DOHH2 (cell line): ENCODE data around the gene TTLL3.
A peak's percentile ranks its signal among the peaks of the same experiment; 100 is the strongest.

ENCODE experiments used
- H3F3A ChIP-seq: fragments of 200-600 bp; sonication (generic), shearing (Covaris generic); 2 replicates; pipeline ENCODE4 v1.6.0; 2016; ENCODE audit warnings: antibody characterized with exemption, mild to moderate bottlenecking; ENCODE audit not compliant: control insufficient read depth, insufficient read depth
- H3K27ac ChIP-seq: fragments of 200-600 bp; sonication (generic); 2 replicates; pipeline ENCODE4 v1.5.1; 2014; ENCODE audit warnings: low read depth, mild to moderate bottlenecking, low read length, moderate library complexity
- H3K27me3 ChIP-seq: fragments of 200-600 bp; sonication (generic); 2 replicates; pipeline ENCODE4 v1.6.1; 2014; ENCODE audit warnings: mild to moderate bottlenecking, low read length, mixed read lengths; ENCODE audit not compliant: control insufficient read depth
- H3K36me3 ChIP-seq: fragments of 200-600 bp; sonication (generic); 2 replicates; pipeline ENCODE4 v1.6.1; 2014; ENCODE audit warnings: mild to moderate bottlenecking, low read length, moderate library complexity, mixed read lengths; ENCODE audit not compliant: control insufficient read depth
- H3K4me1 ChIP-seq: fragments of 200-600 bp; sonication (generic); 2 replicates; pipeline ENCODE4 v1.6.1; 2014; ENCODE audit warnings: mild to moderate bottlenecking, low read length, mixed read lengths; ENCODE audit not compliant: control insufficient read depth
- H3K4me2 ChIP-seq: fragments of 200-600 bp; sonication (generic); 2 replicates; pipeline ENCODE4 v1.6.0; 2014; ENCODE audit warnings: mild to moderate bottlenecking, low read length, moderate library complexity
- H3K4me3 ChIP-seq: fragments of 200-600 bp; sonication (generic); 2 replicates; pipeline ENCODE4 v1.5.1; 2014; ENCODE audit warnings: mild to moderate bottlenecking, low read length, mixed read lengths
- H3K79me2 ChIP-seq: fragments of 200-600 bp; sonication (generic); 2 replicates; pipeline ENCODE4 v1.6.1; 2014; ENCODE audit warnings: mild to moderate bottlenecking, low read length, mixed read lengths; ENCODE audit not compliant: control insufficient read depth
- H3K9me2 ChIP-seq: fragments of 200-600 bp; sonication (generic); replicated peaks from 2 replicates; pipeline ENCODE4 v1.6.1; 2014; ENCODE audit warnings: mild to moderate bottlenecking, low read length, mixed read lengths; ENCODE audit not compliant: control insufficient read depth
- H3K9me3 ChIP-seq: fragments of 200-600 bp; sonication (generic); 2 replicates; pipeline ENCODE4 v1.6.1; 2014; ENCODE audit warnings: antibody characterized with exemption, low read length, mixed read lengths; ENCODE audit not compliant: control insufficient read depth, insufficient read depth
- H4K20me1 ChIP-seq: fragments of 200-600 bp; sonication (generic); 2 replicates; pipeline ENCODE4 v1.6.0; 2014; ENCODE audit warnings: low read depth, mild to moderate bottlenecking, antibody characterized with exemption, low read length, moderate library complexity; ENCODE audit not compliant: control insufficient read depth, insufficient read depth
- EZH2phosphoT487 ChIP-seq: fragments of 200-600 bp; sonication (generic); IDR thresholded peaks from 2 replicates; pipeline ENCODE4 v1.6.1; 2017; ENCODE audit warnings: borderline replicate concordance, mild to moderate bottlenecking, antibody characterized with exemption, low read length, moderate library complexity, mixed read lengths
- TF ChIP-seq, protein P1 (sequence below): fragments of 200-600 bp; sonication (generic); IDR thresholded peaks from one replicate; pipeline ENCODE4 v1.5.1; 2014; ENCODE audit warnings: antibody characterized with exemption, mild to moderate bottlenecking, low read depth, low read length; ENCODE audit not compliant: poor library complexity, severe bottlenecking

Gene TTLL3, protein sequence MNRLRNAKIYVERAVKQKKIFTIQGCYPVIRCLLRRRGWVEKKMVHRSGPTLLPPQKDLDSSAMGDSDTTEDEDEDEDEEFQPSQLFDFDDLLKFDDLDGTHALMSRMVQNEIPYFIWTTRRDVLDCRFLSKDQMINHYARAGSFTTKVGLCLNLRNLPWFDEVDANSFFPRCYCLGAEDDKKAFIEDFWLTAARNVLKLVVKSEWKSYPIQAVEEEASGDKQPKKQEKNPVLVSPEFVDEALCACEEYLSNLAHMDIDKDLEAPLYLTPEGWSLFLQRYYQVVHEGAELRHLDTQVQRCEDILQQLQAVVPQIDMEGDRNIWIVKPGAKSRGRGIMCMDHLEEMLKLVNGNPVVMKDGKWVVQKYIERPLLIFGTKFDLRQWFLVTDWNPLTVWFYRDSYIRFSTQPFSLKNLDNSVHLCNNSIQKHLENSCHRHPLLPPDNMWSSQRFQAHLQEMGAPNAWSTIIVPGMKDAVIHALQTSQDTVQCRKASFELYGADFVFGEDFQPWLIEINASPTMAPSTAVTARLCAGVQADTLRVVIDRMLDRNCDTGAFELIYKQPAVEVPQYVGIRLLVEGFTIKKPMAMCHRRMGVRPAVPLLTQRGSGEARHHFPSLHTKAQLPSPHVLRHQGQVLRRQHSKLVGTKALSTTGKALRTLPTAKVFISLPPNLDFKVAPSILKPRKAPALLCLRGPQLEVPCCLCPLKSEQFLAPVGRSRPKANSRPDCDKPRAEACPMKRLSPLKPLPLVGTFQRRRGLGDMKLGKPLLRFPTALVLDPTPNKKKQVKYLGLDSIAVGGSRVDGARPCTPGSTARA

DNA sequence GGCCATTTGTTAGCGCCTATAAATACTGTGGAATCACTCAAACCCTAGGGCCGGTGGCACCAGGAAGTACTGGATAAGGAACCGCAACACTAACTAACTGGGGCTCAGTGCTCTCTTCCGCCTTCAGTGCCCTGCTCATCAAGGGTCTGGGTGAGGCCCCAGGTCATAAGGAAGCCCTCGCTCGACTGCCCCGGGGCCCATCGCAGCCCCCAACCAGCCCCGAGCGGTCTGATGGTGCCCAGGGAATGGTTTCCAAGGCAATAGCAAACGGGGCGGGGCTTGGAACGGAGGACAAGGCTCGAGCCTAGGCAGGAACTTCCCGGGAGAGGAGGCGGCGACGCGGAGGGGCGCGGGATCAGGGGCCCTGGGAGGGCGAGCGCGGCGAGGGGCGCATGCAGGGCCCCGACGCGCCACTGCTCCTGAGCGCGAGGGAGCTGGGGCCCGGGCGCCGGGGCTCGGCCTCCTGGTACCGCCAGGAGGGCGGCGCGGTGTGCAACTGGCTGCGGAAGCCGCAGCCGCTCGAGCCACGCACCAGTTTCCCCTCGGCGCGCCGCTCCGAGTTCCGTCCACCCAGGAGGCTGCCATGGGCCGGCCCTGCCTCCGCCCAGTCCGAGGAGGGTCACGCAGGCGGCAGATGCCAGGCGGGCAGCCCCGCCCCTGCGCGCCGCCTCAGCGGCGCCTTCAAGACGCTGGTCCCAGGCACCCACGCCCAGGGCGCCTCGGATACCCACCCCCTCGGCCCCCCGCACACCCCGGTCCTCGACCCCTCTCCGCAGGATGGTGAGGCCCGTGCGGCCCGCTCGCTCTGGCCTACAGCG is at the start of gene TTLL3:
Gene TTLL3, plus strand, starts transcription at position 648 of the 818 bp plus-strand sequence. CDS start 400 bp downstream, outside the sequence.
- Histone ChIP-seq H3K9me3 (no peaks in the 10 kb centered on the region), H3K4me2 (peak within 1 kb of the TSS; percentile 96), H3F3A (peaks cover 24% of the 10 kb centered on the region), H4K20me1 (no peaks in the 10 kb centered on the region), H3K79me2 (no peaks in the 10 kb centered on the region), H3K27ac (peak within 1 kb of the TSS; percentile 65), H3K9me2 (no peaks in the 10 kb centered on the region), H3K36me3 (peaks cover 57% of the 10 kb centered on the region), H3K4me1 (peaks cover 29% of the 10 kb centered on the region), H3K27me3 (no peaks in the 10 kb centered on the region), H3K4me3 (peak within 1 kb of the TSS; percentile 80)
- TF ChIP-seq, protein P1, sequence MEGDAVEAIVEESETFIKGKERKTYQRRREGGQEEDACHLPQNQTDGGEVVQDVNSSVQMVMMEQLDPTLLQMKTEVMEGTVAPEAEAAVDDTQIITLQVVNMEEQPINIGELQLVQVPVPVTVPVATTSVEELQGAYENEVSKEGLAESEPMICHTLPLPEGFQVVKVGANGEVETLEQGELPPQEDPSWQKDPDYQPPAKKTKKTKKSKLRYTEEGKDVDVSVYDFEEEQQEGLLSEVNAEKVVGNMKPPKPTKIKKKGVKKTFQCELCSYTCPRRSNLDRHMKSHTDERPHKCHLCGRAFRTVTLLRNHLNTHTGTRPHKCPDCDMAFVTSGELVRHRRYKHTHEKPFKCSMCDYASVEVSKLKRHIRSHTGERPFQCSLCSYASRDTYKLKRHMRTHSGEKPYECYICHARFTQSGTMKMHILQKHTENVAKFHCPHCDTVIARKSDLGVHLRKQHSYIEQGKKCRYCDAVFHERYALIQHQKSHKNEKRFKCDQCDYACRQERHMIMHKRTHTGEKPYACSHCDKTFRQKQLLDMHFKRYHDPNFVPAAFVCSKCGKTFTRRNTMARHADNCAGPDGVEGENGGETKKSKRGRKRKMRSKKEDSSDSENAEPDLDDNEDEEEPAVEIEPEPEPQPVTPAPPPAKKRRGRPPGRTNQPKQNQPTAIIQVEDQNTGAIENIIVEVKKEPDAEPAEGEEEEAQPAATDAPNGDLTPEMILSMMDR: no peak
- no peak for TF ChIP-seq EZH2phosphoT487

DNA sequence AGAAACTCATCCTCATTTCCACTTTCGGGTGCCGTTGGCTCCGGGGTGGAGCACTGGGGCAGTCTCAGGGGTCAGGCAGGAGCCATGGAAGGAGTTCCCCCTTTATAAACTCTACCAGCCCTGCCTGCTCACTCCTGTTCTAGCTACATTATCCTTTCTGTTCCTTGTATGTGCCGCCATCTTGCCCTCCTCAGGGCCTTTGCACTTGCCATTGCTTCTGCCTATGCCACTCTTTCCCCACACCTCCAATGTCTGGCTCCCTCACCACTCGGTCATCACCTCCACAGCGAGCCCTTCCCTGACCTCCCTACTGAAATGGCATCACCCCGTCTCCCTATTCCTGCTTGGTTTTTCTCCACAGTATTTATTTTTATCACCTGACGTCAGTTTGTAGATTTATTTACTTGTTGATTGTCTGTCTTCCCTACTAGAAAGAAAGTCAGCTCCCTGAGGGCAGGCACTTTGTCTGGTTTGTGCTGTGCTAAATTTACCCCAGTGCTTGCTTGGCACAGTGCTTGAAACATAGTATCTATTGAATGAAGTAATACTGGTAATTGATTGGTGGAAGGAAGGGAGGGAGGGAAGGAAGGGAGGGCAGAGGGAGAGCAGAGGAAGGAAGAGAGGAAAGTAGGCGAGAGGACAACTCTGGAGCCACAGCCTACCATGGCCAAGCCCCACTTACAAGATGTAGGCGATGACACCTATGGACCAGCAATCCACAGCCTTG is 49.1 kb upstream of the TTLL3 start:
- Histone ChIP-seq H3K4me1 (peaks cover 3% of the 10 kb centered on the region), H3K9me3 (no peaks in the 10 kb centered on the region), H3K9me2 (no peaks in the 10 kb centered on the region), H3K79me2 (no peaks in the 10 kb centered on the region), H3K36me3 (peaks cover 31% of the 10 kb centered on the region), H3K4me3 (no peak overlapping the region), H3K27ac (no peak overlapping the region), H4K20me1 (no peaks in the 10 kb centered on the region), H3F3A (no peaks in the 10 kb centered on the region; the same call in 1 of the 2 replicates), H3K4me2 (no peak overlapping the region), H3K27me3 (no peaks in the 10 kb centered on the region)
- no peak for TF ChIP-seq EZH2phosphoT487
- TF ChIP-seq, protein P1: no peak

DNA sequence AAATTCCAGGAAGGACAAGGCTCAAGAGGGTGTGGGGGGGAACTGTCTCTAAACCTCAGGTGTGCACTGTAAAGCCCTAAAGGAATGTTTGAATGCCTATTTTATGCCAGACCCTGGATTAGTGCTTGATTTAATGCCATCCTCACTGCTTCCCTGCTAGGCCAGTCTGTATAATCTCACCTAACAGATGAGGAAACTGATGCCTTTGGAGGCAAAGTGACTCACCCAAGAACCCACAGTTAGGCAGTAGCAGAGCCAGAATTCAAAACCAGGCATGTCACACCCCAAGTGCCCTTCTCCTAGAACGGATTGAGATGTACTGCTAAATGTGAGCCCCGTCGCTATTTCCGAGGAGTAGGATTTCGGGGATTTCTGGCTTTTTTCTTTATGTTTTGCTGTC is 48.1 kb upstream of the TTLL3 start:
- Histone ChIP-seq H3K4me1 (peaks cover 11% of the 10 kb centered on the region), H3K9me2 (no peaks in the 10 kb centered on the region), H4K20me1 (no peaks in the 10 kb centered on the region), H3K36me3 (peaks cover 21% of the 10 kb centered on the region), H3K27me3 (no peaks in the 10 kb centered on the region), H3K27ac (no peak overlapping the region), H3F3A (no peaks in the 10 kb centered on the region; the same call in 1 of the 2 replicates), H3K4me2 (no peak overlapping the region), H3K79me2 (no peaks in the 10 kb centered on the region), H3K9me3 (no peaks in the 10 kb centered on the region), H3K4me3 (no peak overlapping the region)
- TF ChIP-seq, protein P1: no peak
- TF ChIP-seq EZH2phosphoT487: no peak
